GM23338 (cell line): ENCODE measurements around the gene PTBP3. TPM values are rescaled to one million over a fixed set of nuclear protein-coding genes. Genes with fewer than 3 reads are reported as not detected.

ENCODE experiments used
- ATAC-seq: fragments of 200-7000 bp; cut with Tn5 transposase; 3 replicates; pipeline ENCODE4 v1.9.1; 2020
- DNase-seq: peaks from one replicate; pipeline ENCODE4 v3.0.0-alpha.2; 2015; ENCODE audit warnings: low spot score
- H2AFZ ChIP-seq: fragments of 200-600 bp; sonication (generic); 2 replicates; pipeline ENCODE4 v1.8.0; 2016; ENCODE audit warnings: antibody characterized with exemption, mild to moderate bottlenecking, moderate library complexity
- H3F3A ChIP-seq: fragments of 200-600 bp; sonication (generic); replicated peaks from 2 replicates; pipeline ENCODE4 v1.8.0; 2017; ENCODE audit warnings: antibody characterized with exemption, mixed run types, low read depth
- H3K27ac ChIP-seq: fragments of 200-600 bp; sonication (generic); 2 replicates; pipeline ENCODE4 v1.6.1; 2016; ENCODE audit warnings: low read depth
- H3K27me3 ChIP-seq: fragments of 200-600 bp; sonication (generic); 2 replicates; pipeline ENCODE4 v1.8.0; 2016; ENCODE audit warnings: mild to moderate bottlenecking, mixed run types, moderate library complexity; ENCODE audit not compliant: insufficient read depth
- H3K36me3 ChIP-seq: fragments of 200-600 bp; sonication (generic); 2 replicates; pipeline ENCODE4 v1.8.0; 2016; ENCODE audit warnings: mild to moderate bottlenecking; ENCODE audit not compliant: insufficient read depth
- H3K4me1 ChIP-seq: fragments of 200-600 bp; sonication (generic); 2 replicates; pipeline ENCODE4 v1.8.0; 2016; ENCODE audit warnings: mild to moderate bottlenecking, moderate library complexity; ENCODE audit not compliant: insufficient read depth
- H3K4me2 ChIP-seq: fragments of 200-600 bp; sonication (generic); 2 replicates; pipeline ENCODE4 v1.7.1; 2017; ENCODE audit warnings: mixed run types
- H3K4me3 ChIP-seq: fragments of 200-600 bp; sonication (generic); 2 replicates; pipeline ENCODE4 v1.6.1; 2016; ENCODE audit warnings: mixed run types
- H3K79me2 ChIP-seq: fragments of 200-600 bp; sonication (generic); replicated peaks from 2 replicates; pipeline ENCODE4 v1.8.0; 2017; ENCODE audit warnings: mild to moderate bottlenecking; ENCODE audit not compliant: insufficient read depth
- H3K9me2 ChIP-seq: fragments of 200-600 bp; sonication (generic); 2 replicates; pipeline ENCODE4 v1.8.0; 2017; ENCODE audit not compliant: insufficient read depth
- H4K20me1 ChIP-seq: fragments of 200-600 bp; sonication (generic); replicated peaks from 2 replicates; pipeline ENCODE4 v1.8.0; 2017; ENCODE audit warnings: mild to moderate bottlenecking; ENCODE audit not compliant: insufficient read depth
- H3K27ac Mint-ChIP-seq: 2 replicates; pipeline ENCODE4 v1.8.0; 2020; ENCODE audit warnings: inconsistent platforms, mild to moderate bottlenecking, moderate library complexity, mixed read lengths
- H3K27me3 Mint-ChIP-seq: 3 replicates; pipeline ENCODE4 v1.8.0; 2022; ENCODE audit warnings: low read depth, mild to moderate bottlenecking, moderate library complexity, mixed read lengths, inconsistent platforms; ENCODE audit not compliant: insufficient read depth, poor library complexity
- H3K36me3 Mint-ChIP-seq: 3 replicates; pipeline ENCODE4 v1.8.0; 2021; ENCODE audit warnings: low read depth, mild to moderate bottlenecking, inconsistent platforms, moderate library complexity, mixed read lengths
- H3K4me1 Mint-ChIP-seq: 3 replicates; pipeline ENCODE4 v1.8.0; 2020; ENCODE audit warnings: mild to moderate bottlenecking, inconsistent platforms, mixed read lengths
- H3K4me3 Mint-ChIP-seq: 3 replicates; pipeline ENCODE4 v1.8.0; 2021; ENCODE audit warnings: moderate library complexity, mild to moderate bottlenecking, inconsistent platforms, mixed read lengths
- H3K9me3 Mint-ChIP-seq: 3 replicates; pipeline ENCODE4 v1.8.0; 2020; ENCODE audit warnings: moderate library complexity, mild to moderate bottlenecking, inconsistent platforms, mixed read lengths
- CREB1 ChIP-seq: fragments of 250-450 bp; sonication (Bioruptor Pico); IDR thresholded peaks from 2 replicates; pipeline ENCODE4 v1.5.0; 2020; ENCODE audit warnings: low read depth, mild to moderate bottlenecking, moderate library complexity
- ETS1 ChIP-seq: IDR thresholded peaks from 2 replicates; pipeline ENCODE4 v1.6.1; 2016; ENCODE audit warnings: antibody characterized with exemption
- EZH2 ChIP-seq: fragments of 200-600 bp; sonication (generic); IDR thresholded peaks from one replicate; pipeline ENCODE4 v1.8.0; 2017; ENCODE audit warnings: antibody characterized with exemption, mild to moderate bottlenecking, low read depth; ENCODE audit not compliant: unreplicated experiment
- EZH2phosphoT487 ChIP-seq: fragments of 200-600 bp; sonication (generic); IDR thresholded peaks from one replicate; pipeline ENCODE4 v1.8.1; 2018; ENCODE audit warnings: antibody characterized with exemption; ENCODE audit not compliant: unreplicated experiment
- JUNB ChIP-seq: IDR thresholded peaks from one replicate; pipeline ENCODE4 v1.6.1; 2016; ENCODE audit warnings: antibody characterized with exemption; ENCODE audit not compliant: unreplicated experiment
- NANOG ChIP-seq: IDR thresholded peaks from 2 replicates; pipeline ENCODE4 v1.6.1; 2016; ENCODE audit warnings: antibody characterized with exemption, borderline replicate concordance
- POLR2AphosphoS5 ChIP-seq: IDR thresholded peaks from 2 replicates; pipeline ENCODE4 v1.6.1; 2016; ENCODE audit warnings: antibody characterized with exemption, low read depth
- STAT1 ChIP-seq: IDR thresholded peaks from one replicate; pipeline ENCODE4 v1.6.1; 2016; ENCODE audit warnings: antibody characterized with exemption; ENCODE audit not compliant: unreplicated experiment
- ZNF114 ChIP-seq: fragments of 250-450 bp; sonication (Bioruptor Pico); IDR thresholded peaks from 2 replicates; pipeline ENCODE4 v1.5.0; 2020; ENCODE audit warnings: mild to moderate bottlenecking, moderate library complexity
- ZNF331 ChIP-seq: fragments of 250-450 bp; sonication (Bioruptor Pico); IDR thresholded peaks from 2 replicates; pipeline ENCODE4 v1.5.0; 2020; ENCODE audit warnings: low read depth, mild to moderate bottlenecking, moderate library complexity
- polyA plus RNA-seq: library from polyadenylated mRNA; unstranded; fragments of >200 nt; fragmentation: Nextera tagmentation; extraction: Ambion mirVana; gene quantifications from 2 replicates; pipeline ENCODE4 v1.2.1, GENCODE V29; 2016
- total RNA-seq: library from RNA; depleted of rRNA; stranded (reverse); fragments of >200 nt; shearing (Covaris generic); gene quantifications from 2 replicates; pipeline ENCODE4 v1.2.3, GENCODE V29; 2014
- TF ChIP-seq, protein P1 (sequence below), 2 experiments: fragments of 200-600 bp in 1 of 2; sonication (generic) in 1 of 2; conservative IDR thresholded peaks; 2 replicates each; pipeline versions ENCODE4 v1.5.1 to v1.6.1; 2016 to 2017; ENCODE audit warnings: antibody characterized with exemption in 2 of 2, low read depth in 2 of 2, mild to moderate bottlenecking in 2 of 2, moderate library complexity in 1 of 2
- TF ChIP-seq, protein P2 (sequence below): fragments of 250-450 bp; sonication (Bioruptor Pico); IDR thresholded peaks from 2 replicates; pipeline ENCODE4 v1.5.0; 2020; ENCODE audit warnings: mild to moderate bottlenecking, moderate library complexity
- TF ChIP-seq, protein P3 (sequence below): IDR thresholded peaks from one replicate; pipeline ENCODE4 v1.6.1; 2018; ENCODE audit warnings: antibody characterized with exemption; ENCODE audit not compliant: unreplicated experiment

The PTBP3 gene
- total and polyA plus RNA-seq, 2 experiments from 2014 or later = 20.0 to 92.9 TPM

GRCh38 chr9:112212926-112213325, 120.5 kb downstream of the PTBP3 start (continued):
- no peak for TF ChIP-seq STAT1
- no peak for TF ChIP-seq POLR2AphosphoS5
- TF ChIP-seq ETS1 = no peak
- TF ChIP-seq JUNB = no peak
- TF ChIP-seq ZNF331 (CRISPR knock-in tag) = no peak
- TF ChIP-seq EZH2phosphoT487 = no peak
- TF ChIP-seq, protein P1, sequence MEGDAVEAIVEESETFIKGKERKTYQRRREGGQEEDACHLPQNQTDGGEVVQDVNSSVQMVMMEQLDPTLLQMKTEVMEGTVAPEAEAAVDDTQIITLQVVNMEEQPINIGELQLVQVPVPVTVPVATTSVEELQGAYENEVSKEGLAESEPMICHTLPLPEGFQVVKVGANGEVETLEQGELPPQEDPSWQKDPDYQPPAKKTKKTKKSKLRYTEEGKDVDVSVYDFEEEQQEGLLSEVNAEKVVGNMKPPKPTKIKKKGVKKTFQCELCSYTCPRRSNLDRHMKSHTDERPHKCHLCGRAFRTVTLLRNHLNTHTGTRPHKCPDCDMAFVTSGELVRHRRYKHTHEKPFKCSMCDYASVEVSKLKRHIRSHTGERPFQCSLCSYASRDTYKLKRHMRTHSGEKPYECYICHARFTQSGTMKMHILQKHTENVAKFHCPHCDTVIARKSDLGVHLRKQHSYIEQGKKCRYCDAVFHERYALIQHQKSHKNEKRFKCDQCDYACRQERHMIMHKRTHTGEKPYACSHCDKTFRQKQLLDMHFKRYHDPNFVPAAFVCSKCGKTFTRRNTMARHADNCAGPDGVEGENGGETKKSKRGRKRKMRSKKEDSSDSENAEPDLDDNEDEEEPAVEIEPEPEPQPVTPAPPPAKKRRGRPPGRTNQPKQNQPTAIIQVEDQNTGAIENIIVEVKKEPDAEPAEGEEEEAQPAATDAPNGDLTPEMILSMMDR (conservative IDR thresholded peaks at IDR 0.05; ENCODE audit: low read depth in 2 of 2) = no peak

DNA sequence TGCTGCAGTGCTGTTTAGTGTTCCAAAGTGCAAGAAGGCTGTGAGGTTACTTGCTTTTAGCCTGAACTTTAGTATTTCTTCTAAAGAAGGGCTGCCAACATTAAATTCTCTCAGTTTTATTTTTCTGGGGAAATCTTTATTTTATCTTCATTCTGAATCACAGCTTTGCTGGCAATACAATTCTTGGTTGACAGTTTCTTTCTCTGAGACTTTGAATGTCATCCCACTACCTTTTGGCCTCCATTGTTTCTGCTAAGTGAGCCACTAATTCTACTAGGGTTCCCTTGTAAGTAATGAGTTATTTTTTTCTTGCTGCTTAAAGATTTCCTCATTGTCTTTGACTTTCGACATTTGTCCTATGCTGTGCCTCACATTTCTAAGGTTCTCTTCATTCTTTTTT, 126.0 kb downstream of the PTBP3 start:
- H3K27me3 Mint-ChIP-seq = no peaks in the 10 kb centered on the region
- Histone ChIP-seq H3K27ac (no peak overlapping the region), H3K79me2 (no peaks in the 10 kb centered on the region), H4K20me1 (no peaks in the 10 kb centered on the region), H3K4me2 (no peak overlapping the region), H3K4me1 (no peaks in the 10 kb centered on the region), H3K4me3 (no peak overlapping the region), H3K27me3 (no peaks in the 10 kb centered on the region), H2AFZ (no peak overlapping the region), H3F3A (0 out of 2 replicates have a peak, but pooled peaks cover 2% of the 10 kb centered on the region), H3K9me2 (peaks cover 6% of the 10 kb centered on the region; the same call in 1 of the 2 replicates), H3K36me3 (peaks cover 6% of the 10 kb centered on the region; the same call in 1 of the 2 replicates)
- H3K4me1 Mint-ChIP-seq = no peaks in the 10 kb centered on the region
- H3K27ac Mint-ChIP-seq = no peak overlapping the region
- DNase-seq (no peak), ATAC-seq (no peak)
- H3K9me3 Mint-ChIP-seq = peaks cover 10% of the 10 kb centered on the region; the same call in 2 of the 3 replicates
- H3K36me3 Mint-ChIP-seq = peaks cover 21% of the 10 kb centered on the region
- no peak overlapping the region for H3K4me3 Mint-ChIP-seq
- no peak for TF ChIP-seq POLR2AphosphoS5
- TF ChIP-seq, protein P2, sequence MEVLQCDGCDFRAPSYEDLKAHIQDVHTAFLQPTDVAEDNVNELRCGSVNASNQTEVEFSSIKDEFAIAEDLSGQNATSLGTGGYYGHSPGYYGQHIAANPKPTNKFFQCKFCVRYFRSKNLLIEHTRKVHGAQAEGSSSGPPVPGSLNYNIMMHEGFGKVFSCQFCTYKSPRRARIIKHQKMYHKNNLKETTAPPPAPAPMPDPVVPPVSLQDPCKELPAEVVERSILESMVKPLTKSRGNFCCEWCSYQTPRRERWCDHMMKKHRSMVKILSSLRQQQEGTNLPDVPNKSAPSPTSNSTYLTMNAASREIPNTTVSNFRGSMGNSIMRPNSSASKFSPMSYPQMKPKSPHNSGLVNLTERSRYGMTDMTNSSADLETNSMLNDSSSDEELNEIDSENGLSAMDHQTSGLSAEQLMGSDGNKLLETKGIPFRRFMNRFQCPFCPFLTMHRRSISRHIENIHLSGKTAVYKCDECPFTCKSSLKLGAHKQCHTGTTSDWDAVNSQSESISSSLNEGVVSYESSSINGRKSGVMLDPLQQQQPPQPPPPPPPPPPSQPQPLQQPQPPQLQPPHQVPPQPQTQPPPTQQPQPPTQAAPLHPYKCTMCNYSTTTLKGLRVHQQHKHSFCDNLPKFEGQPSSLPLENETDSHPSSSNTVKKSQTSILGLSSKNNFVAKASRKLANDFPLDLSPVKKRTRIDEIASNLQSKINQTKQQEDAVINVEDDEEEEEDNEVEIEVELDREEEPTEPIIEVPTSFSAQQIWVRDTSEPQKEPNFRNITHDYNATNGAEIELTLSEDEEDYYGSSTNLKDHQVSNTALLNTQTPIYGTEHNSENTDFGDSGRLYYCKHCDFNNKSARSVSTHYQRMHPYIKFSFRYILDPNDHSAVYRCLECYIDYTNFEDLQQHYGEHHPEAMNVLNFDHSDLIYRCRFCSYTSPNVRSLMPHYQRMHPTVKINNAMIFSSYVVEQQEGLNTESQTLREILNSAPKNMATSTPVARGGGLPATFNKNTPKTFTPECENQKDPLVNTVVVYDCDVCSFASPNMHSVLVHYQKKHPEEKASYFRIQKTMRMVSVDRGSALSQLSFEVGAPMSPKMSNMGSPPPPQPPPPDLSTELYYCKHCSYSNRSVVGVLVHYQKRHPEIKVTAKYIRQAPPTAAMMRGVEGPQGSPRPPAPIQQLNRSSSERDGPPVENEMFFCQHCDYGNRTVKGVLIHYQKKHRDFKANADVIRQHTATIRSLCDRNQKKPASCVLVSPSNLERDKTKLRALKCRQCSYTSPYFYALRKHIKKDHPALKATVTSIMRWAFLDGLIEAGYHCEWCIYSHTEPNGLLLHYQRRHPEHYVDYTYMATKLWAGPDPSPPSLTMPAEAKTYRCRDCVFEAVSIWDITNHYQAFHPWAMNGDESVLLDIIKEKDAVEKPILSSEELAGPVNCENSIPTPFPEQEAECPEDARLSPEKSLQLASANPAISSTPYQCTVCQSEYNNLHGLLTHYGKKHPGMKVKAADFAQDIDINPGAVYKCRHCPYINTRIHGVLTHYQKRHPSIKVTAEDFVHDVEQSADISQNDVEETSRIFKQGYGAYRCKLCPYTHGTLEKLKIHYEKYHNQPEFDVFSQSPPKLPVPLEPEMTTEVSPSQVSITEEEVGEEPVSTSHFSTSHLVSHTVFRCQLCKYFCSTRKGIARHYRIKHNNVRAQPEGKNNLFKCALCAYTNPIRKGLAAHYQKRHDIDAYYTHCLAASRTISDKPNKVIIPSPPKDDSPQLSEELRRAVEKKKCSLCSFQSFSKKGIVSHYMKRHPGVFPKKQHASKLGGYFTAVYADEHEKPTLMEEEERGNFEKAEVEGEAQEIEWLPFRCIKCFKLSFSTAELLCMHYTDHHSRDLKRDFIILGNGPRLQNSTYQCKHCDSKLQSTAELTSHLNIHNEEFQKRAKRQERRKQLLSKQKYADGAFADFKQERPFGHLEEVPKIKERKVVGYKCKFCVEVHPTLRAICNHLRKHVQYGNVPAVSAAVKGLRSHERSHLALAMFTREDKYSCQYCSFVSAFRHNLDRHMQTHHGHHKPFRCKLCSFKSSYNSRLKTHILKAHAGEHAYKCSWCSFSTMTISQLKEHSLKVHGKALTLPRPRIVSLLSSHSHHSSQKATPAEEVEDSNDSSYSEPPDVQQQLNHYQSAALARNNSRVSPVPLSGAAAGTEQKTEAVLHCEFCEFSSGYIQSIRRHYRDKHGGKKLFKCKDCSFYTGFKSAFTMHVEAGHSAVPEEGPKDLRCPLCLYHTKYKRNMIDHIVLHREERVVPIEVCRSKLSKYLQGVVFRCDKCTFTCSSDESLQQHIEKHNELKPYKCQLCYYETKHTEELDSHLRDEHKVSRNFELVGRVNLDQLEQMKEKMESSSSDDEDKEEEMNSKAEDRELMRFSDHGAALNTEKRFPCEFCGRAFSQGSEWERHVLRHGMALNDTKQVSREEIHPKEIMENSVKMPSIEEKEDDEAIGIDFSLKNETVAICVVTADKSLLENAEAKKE (CRISPR knock-in tag) = no peak
- TF ChIP-seq NANOG = no peak
- TF ChIP-seq EZH2 = no peak
- TF ChIP-seq CREB1 (CRISPR knock-in tag) = no peak
- TF ChIP-seq ZNF114 (CRISPR knock-in tag) = no peak
- TF ChIP-seq, protein P3, sequence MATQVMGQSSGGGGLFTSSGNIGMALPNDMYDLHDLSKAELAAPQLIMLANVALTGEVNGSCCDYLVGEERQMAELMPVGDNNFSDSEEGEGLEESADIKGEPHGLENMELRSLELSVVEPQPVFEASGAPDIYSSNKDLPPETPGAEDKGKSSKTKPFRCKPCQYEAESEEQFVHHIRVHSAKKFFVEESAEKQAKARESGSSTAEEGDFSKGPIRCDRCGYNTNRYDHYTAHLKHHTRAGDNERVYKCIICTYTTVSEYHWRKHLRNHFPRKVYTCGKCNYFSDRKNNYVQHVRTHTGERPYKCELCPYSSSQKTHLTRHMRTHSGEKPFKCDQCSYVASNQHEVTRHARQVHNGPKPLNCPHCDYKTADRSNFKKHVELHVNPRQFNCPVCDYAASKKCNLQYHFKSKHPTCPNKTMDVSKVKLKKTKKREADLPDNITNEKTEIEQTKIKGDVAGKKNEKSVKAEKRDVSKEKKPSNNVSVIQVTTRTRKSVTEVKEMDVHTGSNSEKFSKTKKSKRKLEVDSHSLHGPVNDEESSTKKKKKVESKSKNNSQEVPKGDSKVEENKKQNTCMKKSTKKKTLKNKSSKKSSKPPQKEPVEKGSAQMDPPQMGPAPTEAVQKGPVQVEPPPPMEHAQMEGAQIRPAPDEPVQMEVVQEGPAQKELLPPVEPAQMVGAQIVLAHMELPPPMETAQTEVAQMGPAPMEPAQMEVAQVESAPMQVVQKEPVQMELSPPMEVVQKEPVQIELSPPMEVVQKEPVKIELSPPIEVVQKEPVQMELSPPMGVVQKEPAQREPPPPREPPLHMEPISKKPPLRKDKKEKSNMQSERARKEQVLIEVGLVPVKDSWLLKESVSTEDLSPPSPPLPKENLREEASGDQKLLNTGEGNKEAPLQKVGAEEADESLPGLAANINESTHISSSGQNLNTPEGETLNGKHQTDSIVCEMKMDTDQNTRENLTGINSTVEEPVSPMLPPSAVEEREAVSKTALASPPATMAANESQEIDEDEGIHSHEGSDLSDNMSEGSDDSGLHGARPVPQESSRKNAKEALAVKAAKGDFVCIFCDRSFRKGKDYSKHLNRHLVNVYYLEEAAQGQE = no peak
- TF ChIP-seq JUNB = no peak
- TF ChIP-seq ZNF331 (CRISPR knock-in tag) = no peak
- no peak for TF ChIP-seq STAT1
- TF ChIP-seq EZH2phosphoT487 = no peak
